IPS DF 4.7 (cell line): ENCODE measurements around the gene PGPEP1.

Source experiments
- DNase-seq: peaks from one replicate; pipeline ENCODE4 v3.0.0-alpha.2; 2013; ENCODE audit warnings: low spot score; ENCODE audit errors: extremely low read depth

The PGPEP1 gene

GRCh38 chr19:18340190-18340989, at the start of gene PGPEP1:
Gene PGPEP1, plus strand, starts transcription at chr19:18340598. Its CDS starts 84 bp downstream, at chr19:18340682.
- DNase-seq: no peak

- no peak for DNase-seq
These were observed 49.3 kb upstream of the PGPEP1 start for GRCh38 chr19:18291019-18291524.

- DNase-seq: no peak
These were observed 48.6 kb upstream of the PGPEP1 start for GRCh38 chr19:18291590-18292461.

- DNase-seq: no peak
These were observed 48.0 kb upstream of the PGPEP1 start for GRCh38 chr19:18292462-18292809.

GRCh38 chr19:18292810-18293641, 47.4 kb upstream of the PGPEP1 start:
- DNase-seq: no peak

GRCh38 chr19:18293642-18294466, 46.5 kb upstream of the PGPEP1 start:
- no peak for DNase-seq

- no peak for DNase-seq
These were observed 45.9 kb upstream of the PGPEP1 start for GRCh38 chr19:18294467-18294864.

GRCh38 chr19:18295034-18295451, 45.4 kb upstream of the PGPEP1 start:
- DNase-seq: no peak

GRCh38 chr19:18297308-18297707, 43.1 kb upstream of the PGPEP1 start:
- DNase-seq: no peak

- no peak for DNase-seq
These were observed 41.8 kb upstream of the PGPEP1 start for GRCh38 chr19:18298601-18299000.

GRCh38 chr19:18299654-18300053, 40.7 kb upstream of the PGPEP1 start:
- DNase-seq: no peak

- DNase-seq: no peak
These were observed 39.3 kb upstream of the PGPEP1 start for GRCh38 chr19:18300930-18301717.

- no peak for DNase-seq
These were observed 38.7 kb upstream of the PGPEP1 start for GRCh38 chr19:18301718-18302111.

GRCh38 chr19:18304208-18304457, 36.3 kb upstream of the PGPEP1 start:
- no peak for DNase-seq

- no peak for DNase-seq
These were observed 35.7 kb upstream of the PGPEP1 start for GRCh38 chr19:18304458-18305310.

- DNase-seq: no peak
These were observed 34.0 kb upstream of the PGPEP1 start for GRCh38 chr19:18306209-18306887.

GRCh38 chr19:18306888-18307260, 33.5 kb upstream of the PGPEP1 start:
- DNase-seq: no peak

- no peak for DNase-seq
These were observed 33.1 kb upstream of the PGPEP1 start for GRCh38 chr19:18307271-18307681.
